HepG2 (cell line): ENCODE results near the gene KLF3. TPM values are rescaled to one million over a fixed set of nuclear protein-coding genes. Genes with fewer than 3 reads are reported as not detected.

Experiments
- ATAC-seq: fragments of 200-7000 bp; cut with Tn5 transposase; 3 replicates; pipeline ENCODE4 v1.9.1; 2020; ENCODE audit warnings: mild to moderate bottlenecking, moderate library complexity
- BruUV-seq: library from RNA; stranded (reverse); fragments of 400-500 nt; replicated peaks from 2 replicates; lab custom pipeline; 2021; lab: Mats Ljungman, UMichigan
- CTCF ChIA-PET: fragments of 300-600 bp; formaldehyde crosslinking; extraction: SDS; loops from one replicate; lab custom pipeline; 2021; ENCODE audit warnings: low total read pairs, inconsistent platforms, low intra/inter-chr PET ratio; lab: Yijun Ruan, JAX
- POLR2A ChIA-PET: fragments of 350-600 bp; sonication (Branson Sonifier 250); formaldehyde crosslinking; loops from one replicate; lab custom pipeline; 2020; ENCODE audit warnings: antibody characterized with exemption, inconsistent platforms; lab: Yijun Ruan, JAX
- DNase-seq: peaks from one replicate; pipeline ENCODE4 v3.0.0-alpha.2; 2015; ENCODE audit warnings: low spot score
- FAIRE-seq: peaks from 3 replicates; lab custom pipeline; 2011; peaks lifted over from hg19 to GRCh38; lab: Jason Lieb, UNC
- H2AFZ ChIP-seq: one replicate; pipeline ENCODE4 v1.6.1; 2011; ENCODE audit warnings: low read length, inconsistent platforms
- H3K27ac ChIP-seq: fragments of 300-600 bp; 3 replicates; pipeline ENCODE4 v1.8.0; 2011; ENCODE audit warnings: mixed run types, mild to moderate bottlenecking, mixed read lengths, low read length, inconsistent platforms; ENCODE audit not compliant: insufficient read depth; ENCODE audit errors: extremely low read length
- H3K27me3 ChIP-seq, 2 experiments: fragments of 200-600 bp in 1 of 2; 2 replicates in 1 of 2; 3 replicates in 1 of 2; pipeline versions ENCODE4 v1.6.0 to v1.8.0; 2011; ENCODE audit warnings: low read length in 2 of 2, mild to moderate bottlenecking in 2 of 2, moderate library complexity in 2 of 2, inconsistent platforms in 1 of 2; ENCODE audit not compliant: insufficient read depth in 2 of 2, control insufficient read depth in 1 of 2
- H3K36me3 ChIP-seq, 2 experiments: fragments of 200-600 bp in 1 of 2; replicated peaks in 1 of 2; 2 replicates in 1 of 2; 3 replicates in 1 of 2; pipeline versions ENCODE4 v1.5.1 to v1.8.0; 2011; ENCODE audit warnings: low read length in 2 of 2, inconsistent platforms in 1 of 2; ENCODE audit not compliant: insufficient read depth in 2 of 2, control insufficient read depth in 1 of 2
- H3K4me1 ChIP-seq: 2 replicates; pipeline ENCODE4 v1.5.1; 2012; ENCODE audit warnings: low read length, inconsistent platforms; ENCODE audit not compliant: insufficient read depth
- H3K4me2 ChIP-seq: 2 replicates; pipeline ENCODE4 v1.6.0; 2011; ENCODE audit warnings: low read depth, low read length, inconsistent platforms
- H3K4me3 ChIP-seq, 3 experiments: fragments of 200-600 bp in 1 of 3; sonication (generic), shearing (Covaris generic) in 1 of 3; replicated peaks in 1 of 3; 2 replicates each; pipeline ENCODE4 v1.5.1; 2011 to 2016; ENCODE audit warnings: low read length in 3 of 3, inconsistent platforms in 2 of 3, low read depth in 2 of 3, mild to moderate bottlenecking in 2 of 3, control low read depth in 1 of 3, mixed read lengths in 1 of 3; ENCODE audit not compliant: insufficient read depth in 1 of 3
- H3K79me2 ChIP-seq: one replicate; pipeline ENCODE4 v1.6.1; 2011; ENCODE audit warnings: low read length, inconsistent platforms; ENCODE audit not compliant: insufficient read depth
- H3K9ac ChIP-seq: 2 replicates; pipeline ENCODE4 v1.6.0; 2011; ENCODE audit warnings: mild to moderate bottlenecking, low read depth, low read length, inconsistent platforms; ENCODE audit not compliant: insufficient read depth
- H3K9me3 ChIP-seq: 2 replicates; pipeline ENCODE4 v1.5.1; 2012; ENCODE audit warnings: mild to moderate bottlenecking, low read length
- H4K20me1 ChIP-seq: 2 replicates; pipeline ENCODE4 v1.6.0; 2011; ENCODE audit warnings: inconsistent platforms, mild to moderate bottlenecking, low read length, moderate library complexity; ENCODE audit not compliant: insufficient read depth
- AGO2 ChIP-seq: fragments of 200-400 bp; formaldehyde crosslinking; optimal IDR thresholded peaks from 2 replicates; pipeline ENCODE3; 2017; ENCODE audit warnings: mild to moderate bottlenecking, low read depth, low read length, moderate library complexity
- CEBPZ ChIP-seq: IDR thresholded peaks from 2 replicates; pipeline ENCODE4 v1.6.1; 2012; ENCODE audit warnings: low read length, improper control_type of control experiment
- IKZF1 ChIP-seq: fragments of 450-650 bp; IDR thresholded peaks from 2 replicates; pipeline ENCODE4 v1.7.1; 2016
- NCOA5 ChIP-seq: sonication (generic); formaldehyde crosslinking; IDR thresholded peaks from 2 replicates; pipeline ENCODE4 v1.4.0; 2020; ENCODE audit warnings: missing genetic modification reagents
- NFIC ChIP-seq: IDR thresholded peaks from 2 replicates; pipeline ENCODE4 v1.6.1; 2012; ENCODE audit warnings: mild to moderate bottlenecking, low read length, inconsistent platforms
- TCF12 ChIP-seq, 2 experiments: fragments of 450-650 bp in 1 of 2; sonication (generic) in 1 of 2; formaldehyde crosslinking in 1 of 2; IDR thresholded peaks; 2 replicates each; pipeline versions ENCODE4 v1.6.1 to v1.8.0; 2017 to 2022; ENCODE audit warnings: antibody characterized with exemption in 1 of 2, mild to moderate bottlenecking in 1 of 2, missing genetic modification reagents in 1 of 2, moderate library complexity in 1 of 2
- U2AF2 ChIP-seq: fragments of 200-400 bp; formaldehyde crosslinking; IDR thresholded peaks from 2 replicates; pipeline ENCODE4 v1.6.1; 2017; ENCODE audit warnings: low read depth, mild to moderate bottlenecking, low read length
- ZBTB39 ChIP-seq: sonication (generic); formaldehyde crosslinking; IDR thresholded peaks from 2 replicates; pipeline ENCODE4 v1.5.0; 2020; ENCODE audit warnings: missing genetic modification reagents
- ZNF251 ChIP-seq: sonication (generic); formaldehyde crosslinking; IDR thresholded peaks from 2 replicates; pipeline ENCODE4 v1.9.0; 2021; ENCODE audit warnings: mild to moderate bottlenecking, missing genetic modification reagents
- ZNF652 ChIP-seq: IDR thresholded peaks from 2 replicates; pipeline ENCODE4 v1.6.1; 2016; ENCODE audit warnings: low read depth, borderline replicate concordance
- ZNF678 ChIP-seq: sonication (generic); formaldehyde crosslinking; IDR thresholded peaks from 2 replicates; pipeline ENCODE4 v1.4.0; 2020; ENCODE audit warnings: mild to moderate bottlenecking, missing genetic modification reagents
- ZNF766 ChIP-seq: sonication (generic); formaldehyde crosslinking; IDR thresholded peaks from 2 replicates; pipeline ENCODE4 v1.5.0; 2020; ENCODE audit warnings: missing genetic modification reagents, borderline replicate concordance
- ZSCAN20 ChIP-seq: sonication (generic); formaldehyde crosslinking; IDR thresholded peaks from 2 replicates; pipeline ENCODE4 v1.4.0; 2020; ENCODE audit warnings: missing genetic modification reagents, mild to moderate bottlenecking, borderline replicate concordance
- WGBS: methylation state at CpG from one replicate; pipeline ENCODE4 v1.1.6; 2017; ENCODE audit warnings: low lambda C conversion rate; 5-methylcytosine and 5-hydroxymethylcytosine counted together
- in situ Hi-C: cut with HindIII; loops from 2 replicates; pipeline ENCODE4 v1.10.0; 2017; ENCODE audit warnings: low pct_unique_long_range_greater_than_20kb; ENCODE audit not compliant: extremely low pct_ligation_motif_present
- intact Hi-C: fragments of 100-400 bp; cut with micrococcal nuclease; formaldehyde crosslinking; loops from one replicate; pipeline ENCODE4 v1.10.0; 2022; ENCODE audit not compliant: unreplicated experiment
- polyA plus RNA-seq, 8 experiments: library from polyadenylated mRNA; depleted of rRNA in 3 of 8; stranded (reverse) in 7 of 8; unstranded in 1 of 8; fragments of >200 nt; fragmentation: Illumina TruSeq in 4 of 8; extraction: Trizol in 4 of 8; gene quantifications; 2 replicates each; pipeline versions ENCODE4 v1.2.1 to v1.2.3, GENCODE V29; 2011 to 2016; ENCODE audit warnings: low read depth in 4 of 8, missing spikeins in 1 of 8, mixed read lengths in 1 of 8; ENCODE audit not compliant: insufficient read depth in 1 of 8
- total RNA-seq, 5 experiments: library from RNA; depleted of rRNA; stranded (reverse); fragments of >200 nt; fragmentation: Illumina TruSeq; extraction: Trizol; gene quantifications; 2 replicates each; pipeline ENCODE4 v1.2.3, GENCODE V29; 2016; ENCODE audit warnings: low read depth in 1 of 5

KLF3 gene
- total and polyA plus RNA-seq, 2 of the 13 experiments (the other 11 are each of a cell fraction or from before 2014, with no cell fraction given): 29.1 to 37.8 TPM

- H4K20me1 ChIP-seq: peaks cover 29% of the 10 kb centered on the region
- no peaks in the 10 kb centered on the region for H3K27me3 ChIP-seq
- DNase-seq (no peak), ATAC-seq (no peak), FAIRE-seq (no peak)
- TF ChIP-seq AGO2: peak; percentile 30
- peak; percentile 33; the same call in 1 of the 2 replicates for TF ChIP-seq ZNF652
- no peak for TF ChIP-seq ZNF678 (CRISPR knock-in tag)
- peaks cover 34 to 83% of the 10 kb centered on the region in 2 experiments for H3K36me3 ChIP-seq
- peaks cover 59% of the 10 kb centered on the region for H3K79me2 ChIP-seq
- no peak overlapping the region for H3K4me3 ChIP-seq
- H3K4me1 ChIP-seq: no peaks in the 10 kb centered on the region; the same call in 1 of the 2 replicates
- 96% methylated on average over 8 of the region's 8 CpGs for WGBS
- H3K27ac ChIP-seq: no peak overlapping the region
- no peak overlapping the region for H2AFZ ChIP-seq
- ChIA-PET POLR2A (no interaction called here), CTCF (no interaction called here)
- in situ Hi-C loops (no loop called here), intact Hi-C loops (no loop called here)
- H3K9me3 ChIP-seq: no peaks in the 10 kb centered on the region
- H3K9ac ChIP-seq: no peak overlapping the region
- no TSS peak for BruUV-seq
- no peak overlapping the region for H3K4me2 ChIP-seq
These were observed 21.2 kb downstream of the KLF3 start for GRCh38 chr4:38684951-38685844.

GRCh38 chr4:38686682-38687081, 22.7 kb downstream of the KLF3 start:
- no peak overlapping the region for H3K27ac ChIP-seq
- peaks cover 29% of the 10 kb centered on the region for H4K20me1 ChIP-seq
- DNase-seq (no peak), FAIRE-seq (no peak), ATAC-seq (no peak)
- no TSS peak for BruUV-seq
- intact Hi-C loops: no loop called here
- H3K4me1 ChIP-seq: no peaks in the 10 kb centered on the region; the same call in 1 of the 2 replicates
- peaks cover 35 to 85% of the 10 kb centered on the region in 2 experiments for H3K36me3 ChIP-seq
- H3K79me2 ChIP-seq: peaks cover 46% of the 10 kb centered on the region
- ChIA-PET POLR2A (no interaction called here), CTCF (no interaction called here)
- H3K9ac ChIP-seq: no peak overlapping the region
- 93% methylated on average over 3 of the region's 3 CpGs for WGBS
- in situ Hi-C loops: no loop called here
- no peaks in the 10 kb centered on the region for H3K9me3 ChIP-seq
- no peak overlapping the region for H3K4me3 ChIP-seq
- H2AFZ ChIP-seq: no peak overlapping the region
- H3K4me2 ChIP-seq: no peak overlapping the region
- H3K27me3 ChIP-seq: no peaks in the 10 kb centered on the region
- TF ChIP-seq TCF12 (IDR thresholded peaks at IDR 0.05): no peak
- no peak for TF ChIP-seq TCF12 (CRISPR knock-in tag; IDR thresholded peaks at IDR 0.05)
- no peak for TF ChIP-seq CEBPZ
- TF ChIP-seq ZNF766 (CRISPR knock-in tag): no peak
- no peak for TF ChIP-seq ZNF251
- no peak for TF ChIP-seq NFIC
- TF ChIP-seq ZBTB39 (CRISPR knock-in tag): no peak
- TF ChIP-seq IKZF1: no peak
- TF ChIP-seq ZSCAN20 (CRISPR knock-in tag): no peak
- no peak for TF ChIP-seq NCOA5 (CRISPR knock-in tag)
- TF ChIP-seq U2AF2: no peak
